Progenitor cell of endocrine pancreas (in vitro differentiated cells): Measurements from ENCODE around the gene ENTPD5. TPM values are rescaled to one million over a fixed set of nuclear protein-coding genes. Genes with fewer than 3 reads are reported as not detected.
"Not testable (repeated sequence)": the region's sequence is repeated elsewhere in the genome, so short reads cannot be mapped to it uniquely, and the experiment has no call there.

ENCODE experiments used
- DNase-seq: peaks from one replicate; pipeline ENCODE4 v3.0.0; 2021; ENCODE audit warnings: low spot score; ENCODE audit not compliant: unreplicated experiment
- H3K27ac Mint-ChIP-seq: 2 replicates; pipeline ENCODE4 v1.8.0; 2021; ENCODE audit warnings: mild to moderate bottlenecking, moderate library complexity, mixed read lengths
- H3K27me3 Mint-ChIP-seq: 2 replicates; pipeline ENCODE4 v1.8.0; 2021; ENCODE audit warnings: mixed read lengths
- H3K36me3 Mint-ChIP-seq: 2 replicates; pipeline ENCODE4 v1.8.0; 2022; ENCODE audit warnings: mixed read lengths; ENCODE audit not compliant: insufficient read depth
- H3K4me1 Mint-ChIP-seq: 2 replicates; pipeline ENCODE4 v1.8.0; 2021; ENCODE audit warnings: low read depth, mixed read lengths
- H3K4me3 Mint-ChIP-seq: 2 replicates; pipeline ENCODE4 v1.8.0; 2021; ENCODE audit warnings: low read depth, mild to moderate bottlenecking, moderate library complexity, mixed read lengths
- H3K9me3 Mint-ChIP-seq: 2 replicates; pipeline ENCODE4 v1.8.0; 2021; ENCODE audit warnings: low read depth, mixed read lengths
- total RNA-seq: library from RNA; stranded (reverse); gene quantifications from 2 replicates; pipeline ENCODE4 v1.2.1, GENCODE V29; 2021
- TF ChIP-seq, protein P1 (sequence below): fragments of 200-600 bp; sonication (generic); IDR thresholded peaks from one replicate; pipeline ENCODE4 v1.5.0; 2021; ENCODE audit warnings: antibody characterized with exemption, mild to moderate bottlenecking; ENCODE audit not compliant: unreplicated experiment

The ENTPD5 gene
- total RNA-seq, 1 donor from 2014 or later: 14.2 TPM

DNA sequence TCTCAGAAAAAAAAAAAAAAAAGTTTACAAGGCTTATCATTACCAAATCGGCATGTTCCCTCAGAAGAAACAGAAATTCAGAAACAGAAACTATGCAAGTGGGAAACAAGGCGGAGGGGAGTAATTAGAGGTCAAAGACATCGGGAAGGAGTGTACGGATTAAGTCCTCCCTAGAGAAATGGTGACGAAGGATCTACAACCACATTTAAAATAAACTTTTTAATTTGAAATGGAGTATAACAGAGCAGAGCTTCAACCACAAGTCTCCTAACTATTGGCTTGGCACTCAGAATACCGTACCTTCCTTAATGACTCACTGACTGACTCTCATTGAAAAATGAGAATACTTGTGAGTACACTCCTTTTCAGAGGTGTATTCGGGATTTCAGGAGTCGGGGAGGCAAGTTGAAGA lies 908 bp downstream of the ENTPD5 start:
- H3K27ac Mint-ChIP-seq: peak overlapping the region; percentile 97

DNA sequence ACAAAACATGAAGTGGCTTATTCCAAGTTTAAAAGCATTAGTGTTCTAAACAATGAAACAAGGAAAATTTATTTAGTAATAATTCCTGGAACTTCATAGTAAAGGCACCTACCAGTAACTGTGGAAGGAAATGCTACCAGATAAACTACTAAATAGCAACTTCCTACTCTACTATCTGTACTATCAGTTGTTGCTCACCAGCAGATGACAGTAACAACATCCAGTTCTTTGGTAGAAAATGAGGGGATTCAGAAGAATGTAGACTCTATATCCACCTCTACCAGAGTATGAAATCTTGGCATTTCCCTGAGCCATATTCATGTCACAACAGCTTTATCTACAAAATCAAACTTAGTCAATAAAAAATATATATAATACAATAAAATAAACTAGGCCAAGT lies 3.1 kb downstream of the ENTPD5 start:
- Mint-ChIP-seq H3K27ac (no peak overlapping the region), H3K36me3 (peaks cover 3% of the 10 kb centered on the region), H3K4me3 (no peak overlapping the region), H3K9me3 (no peaks in the 10 kb centered on the region), H3K4me1 (peaks cover 9% of the 10 kb centered on the region), H3K27me3 (no peaks in the 10 kb centered on the region)
- TF ChIP-seq, protein P1, sequence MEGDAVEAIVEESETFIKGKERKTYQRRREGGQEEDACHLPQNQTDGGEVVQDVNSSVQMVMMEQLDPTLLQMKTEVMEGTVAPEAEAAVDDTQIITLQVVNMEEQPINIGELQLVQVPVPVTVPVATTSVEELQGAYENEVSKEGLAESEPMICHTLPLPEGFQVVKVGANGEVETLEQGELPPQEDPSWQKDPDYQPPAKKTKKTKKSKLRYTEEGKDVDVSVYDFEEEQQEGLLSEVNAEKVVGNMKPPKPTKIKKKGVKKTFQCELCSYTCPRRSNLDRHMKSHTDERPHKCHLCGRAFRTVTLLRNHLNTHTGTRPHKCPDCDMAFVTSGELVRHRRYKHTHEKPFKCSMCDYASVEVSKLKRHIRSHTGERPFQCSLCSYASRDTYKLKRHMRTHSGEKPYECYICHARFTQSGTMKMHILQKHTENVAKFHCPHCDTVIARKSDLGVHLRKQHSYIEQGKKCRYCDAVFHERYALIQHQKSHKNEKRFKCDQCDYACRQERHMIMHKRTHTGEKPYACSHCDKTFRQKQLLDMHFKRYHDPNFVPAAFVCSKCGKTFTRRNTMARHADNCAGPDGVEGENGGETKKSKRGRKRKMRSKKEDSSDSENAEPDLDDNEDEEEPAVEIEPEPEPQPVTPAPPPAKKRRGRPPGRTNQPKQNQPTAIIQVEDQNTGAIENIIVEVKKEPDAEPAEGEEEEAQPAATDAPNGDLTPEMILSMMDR: no peak
- no peak for DNase-seq

More for the DNA sequence above, 908 bp downstream of the ENTPD5 start:
- peak overlapping the region; percentile 89 for H3K4me3 Mint-ChIP-seq
- TF ChIP-seq, protein P1: no peak
- no peaks in the 10 kb centered on the region for H3K36me3 Mint-ChIP-seq
- H3K9me3 Mint-ChIP-seq: no peaks in the 10 kb centered on the region
- DNase-seq: no peak
- H3K4me1 Mint-ChIP-seq: peaks cover 9% of the 10 kb centered on the region
- H3K27me3 Mint-ChIP-seq: no peaks in the 10 kb centered on the region

DNA sequence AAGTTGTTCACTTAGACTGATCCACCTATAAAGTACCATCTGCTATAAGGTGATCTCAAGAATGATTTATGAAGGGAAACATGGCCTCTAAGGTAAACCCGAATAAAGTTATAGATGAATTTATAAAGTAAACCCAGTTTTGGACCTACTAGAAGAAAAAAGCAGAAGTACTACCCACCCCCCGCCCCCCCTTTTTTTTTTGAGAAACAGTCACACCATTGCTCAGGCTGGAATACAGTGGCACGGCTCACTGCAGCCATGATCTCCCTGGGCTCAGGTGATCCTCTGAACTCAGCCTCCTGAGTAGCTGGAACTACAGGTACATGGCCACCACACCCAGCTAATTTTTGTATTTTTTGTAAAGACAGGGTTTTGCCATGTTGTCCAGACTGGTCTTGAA lies 3.9 kb downstream of the ENTPD5 start:
- Mint-ChIP-seq H3K27ac (no peak overlapping the region), H3K9me3 (no peaks in the 10 kb centered on the region)
- TF ChIP-seq, protein P1: no peak

DNA sequence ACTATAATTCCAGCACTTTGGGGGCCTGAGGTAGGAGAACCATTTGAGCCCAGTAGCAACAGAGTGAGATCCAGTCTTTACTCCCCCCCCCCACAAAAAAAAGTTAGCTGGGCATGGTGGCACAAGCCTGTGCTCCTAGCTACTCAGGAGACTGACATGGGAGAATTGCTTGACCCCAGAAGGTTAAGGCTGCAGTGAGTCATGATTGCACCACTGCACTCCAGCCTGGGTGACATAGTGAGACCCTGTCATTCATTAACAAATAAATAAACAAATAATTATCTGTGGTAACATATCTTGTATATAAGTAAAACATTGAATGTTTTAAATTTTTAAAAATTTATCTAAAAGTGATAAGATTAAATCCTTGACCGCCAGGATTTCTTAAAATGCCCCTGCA lies 4.8 kb downstream of the ENTPD5 start:
- H3K4me1 Mint-ChIP-seq: peaks cover 6% of the 10 kb centered on the region
- H3K27ac Mint-ChIP-seq: no peak overlapping the region
- no peak for DNase-seq
- H3K4me3 Mint-ChIP-seq: no peak overlapping the region
- TF ChIP-seq, protein P1: no peak
- H3K9me3 Mint-ChIP-seq: no peaks in the 10 kb centered on the region
- no peaks in the 10 kb centered on the region for H3K27me3 Mint-ChIP-seq
- H3K36me3 Mint-ChIP-seq: peaks cover 4% of the 10 kb centered on the region

More for the DNA sequence above, 3.9 kb downstream of the ENTPD5 start:
- Mint-ChIP-seq H3K4me1 (peaks cover 9% of the 10 kb centered on the region), H3K4me3 (no peak overlapping the region), H3K36me3 (peaks cover 4% of the 10 kb centered on the region), H3K27me3 (no peaks in the 10 kb centered on the region)
- no peak for DNase-seq

DNA sequence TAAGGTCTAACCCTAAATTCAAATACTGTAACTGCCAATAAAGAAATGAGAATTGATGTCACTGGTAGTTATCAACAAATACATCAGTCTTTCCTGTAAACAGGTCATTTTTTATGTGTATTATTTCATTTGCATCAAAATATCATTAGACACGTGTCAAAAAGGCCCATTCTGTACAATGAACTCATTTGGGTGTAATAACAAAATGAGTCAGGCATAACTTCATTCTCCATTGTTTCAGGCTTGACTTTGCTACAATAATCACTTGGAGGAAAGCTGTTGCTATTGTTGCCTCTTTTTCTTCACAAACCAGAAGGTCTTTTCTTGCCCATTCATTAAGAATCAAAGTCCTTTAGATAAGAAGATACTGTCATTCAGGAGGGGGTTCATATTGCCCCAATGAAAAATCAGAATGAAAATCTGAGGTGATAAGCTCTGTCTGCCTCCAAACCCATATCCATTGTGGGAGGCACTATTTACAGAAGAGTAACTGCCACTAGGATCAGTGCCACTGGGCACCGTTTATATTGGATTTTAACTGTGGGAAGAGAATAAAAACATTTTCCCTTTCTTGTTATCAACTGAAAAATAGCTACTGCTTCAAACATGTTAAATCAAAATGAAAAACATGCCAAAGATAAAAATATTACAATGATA lies 10.1 kb downstream of the ENTPD5 start:
- no peaks in the 10 kb centered on the region for H3K9me3 Mint-ChIP-seq
- H3K36me3 Mint-ChIP-seq: peaks cover 8% of the 10 kb centered on the region
- no peak overlapping the region for H3K4me3 Mint-ChIP-seq
- H3K27ac Mint-ChIP-seq: no peak overlapping the region
- DNase-seq: no peak
- H3K27me3 Mint-ChIP-seq: no peaks in the 10 kb centered on the region
- peaks cover 1% of the 10 kb centered on the region for H3K4me1 Mint-ChIP-seq
- TF ChIP-seq, protein P1: no peak

DNA sequence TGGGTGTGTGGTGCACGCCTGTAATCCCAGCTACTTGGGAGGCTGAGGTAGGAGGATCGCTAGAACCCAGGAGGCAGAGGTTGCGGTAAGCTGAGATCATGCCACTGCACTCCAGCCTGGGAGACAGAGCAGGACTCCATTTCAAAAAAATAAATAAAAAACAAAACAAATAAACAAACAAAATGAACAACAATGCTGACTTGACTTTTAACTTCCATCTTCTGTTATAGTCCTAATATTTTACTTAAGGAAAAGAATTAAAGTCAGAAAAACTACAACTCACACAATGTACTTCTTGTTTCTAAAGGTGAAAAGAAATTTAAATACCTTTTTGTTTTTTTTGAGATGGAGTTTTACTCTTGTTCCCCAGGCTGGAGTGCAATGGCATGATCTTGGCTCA lies 13.4 kb downstream of the ENTPD5 start:
- not testable (repeated sequence) for H3K27ac Mint-ChIP-seq, H3K4me1 Mint-ChIP-seq, DNase-seq, H3K27me3 Mint-ChIP-seq, H3K4me3 Mint-ChIP-seq, H3K9me3 Mint-ChIP-seq
- peaks cover 14% of the 10 kb centered on the region for H3K36me3 Mint-ChIP-seq
